Measurements from ENCODE around the gene FYB1. TPM values are rescaled to one million over a fixed set of nuclear protein-coding genes. Genes with fewer than 3 reads are reported as not detected.

Gene FYB1
- total RNA-seq, 1 donor from 2014 or later, result not detected

DNA sequence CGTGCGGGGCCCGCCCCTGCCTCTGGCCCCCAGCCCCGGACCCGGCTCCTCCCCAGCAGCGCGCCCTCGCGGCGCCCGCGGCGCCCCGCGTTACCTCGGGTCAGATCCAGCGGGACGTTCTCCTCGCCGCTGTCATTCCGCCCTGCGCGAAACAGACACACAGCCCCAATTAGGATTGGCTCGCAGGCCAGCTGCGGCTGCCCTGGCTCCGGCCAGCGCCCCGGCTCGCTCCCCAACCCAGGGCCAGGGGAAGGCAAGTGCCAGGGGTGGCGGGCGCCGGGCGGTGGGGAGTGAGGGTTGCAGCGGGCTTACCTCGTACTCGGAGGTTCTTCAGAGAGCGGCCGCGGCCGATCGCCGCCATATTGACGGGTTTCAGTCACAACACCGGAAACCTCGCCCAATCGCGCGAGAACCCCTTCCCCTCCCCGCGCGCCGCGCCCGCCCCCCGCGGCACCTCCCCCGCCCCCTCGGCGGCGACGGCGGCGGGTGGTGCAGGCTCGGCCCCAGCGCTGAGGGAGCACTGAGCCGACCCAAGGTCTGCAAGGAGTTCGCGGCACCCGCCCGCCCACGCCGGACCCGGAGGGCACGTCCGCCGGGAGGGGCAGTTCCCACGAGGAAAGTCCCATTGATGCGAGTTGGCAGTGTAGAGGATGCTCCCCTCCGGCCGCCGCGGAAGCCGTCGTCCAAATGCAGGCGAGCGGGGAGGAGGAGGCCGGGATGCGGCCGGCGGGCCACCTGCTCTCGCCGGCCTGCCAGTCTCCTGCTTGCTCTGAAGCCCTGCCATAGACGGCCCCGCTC, 145.1 kb downstream of the FYB1 start, which contains the start of gene RICTOR:
TSS of gene RICTOR (minus strand) at position 383 of the 798 bp plus-strand sequence. CDS start at position 361, 22 bp downstream.
- H3K4me3 Mint-ChIP-seq, result peak within 1 kb of the TSS; percentile 96
- H3K27me3 Mint-ChIP-seq (ENCODE audit: low read depth), result peaks cover 26% of the 10 kb centered on the region
- TF ChIP-seq, protein P1, sequence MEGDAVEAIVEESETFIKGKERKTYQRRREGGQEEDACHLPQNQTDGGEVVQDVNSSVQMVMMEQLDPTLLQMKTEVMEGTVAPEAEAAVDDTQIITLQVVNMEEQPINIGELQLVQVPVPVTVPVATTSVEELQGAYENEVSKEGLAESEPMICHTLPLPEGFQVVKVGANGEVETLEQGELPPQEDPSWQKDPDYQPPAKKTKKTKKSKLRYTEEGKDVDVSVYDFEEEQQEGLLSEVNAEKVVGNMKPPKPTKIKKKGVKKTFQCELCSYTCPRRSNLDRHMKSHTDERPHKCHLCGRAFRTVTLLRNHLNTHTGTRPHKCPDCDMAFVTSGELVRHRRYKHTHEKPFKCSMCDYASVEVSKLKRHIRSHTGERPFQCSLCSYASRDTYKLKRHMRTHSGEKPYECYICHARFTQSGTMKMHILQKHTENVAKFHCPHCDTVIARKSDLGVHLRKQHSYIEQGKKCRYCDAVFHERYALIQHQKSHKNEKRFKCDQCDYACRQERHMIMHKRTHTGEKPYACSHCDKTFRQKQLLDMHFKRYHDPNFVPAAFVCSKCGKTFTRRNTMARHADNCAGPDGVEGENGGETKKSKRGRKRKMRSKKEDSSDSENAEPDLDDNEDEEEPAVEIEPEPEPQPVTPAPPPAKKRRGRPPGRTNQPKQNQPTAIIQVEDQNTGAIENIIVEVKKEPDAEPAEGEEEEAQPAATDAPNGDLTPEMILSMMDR (conservative IDR thresholded peaks at IDR 0.05), result no peak
- peak within 1 kb of the TSS; percentile 98 for H3K27ac Mint-ChIP-seq (ENCODE audit: unreplicated experiment)
- H3K4me1 Mint-ChIP-seq, result peaks cover 16% of the 10 kb centered on the region
- no peaks in the 10 kb centered on the region for H3K36me3 Mint-ChIP-seq (ENCODE audit: low read depth)
- no peaks in the 10 kb centered on the region for H3K9me3 Mint-ChIP-seq
- peak; percentile 87 for DNase-seq (ENCODE audit: low read depth, low spot score)

DNA sequence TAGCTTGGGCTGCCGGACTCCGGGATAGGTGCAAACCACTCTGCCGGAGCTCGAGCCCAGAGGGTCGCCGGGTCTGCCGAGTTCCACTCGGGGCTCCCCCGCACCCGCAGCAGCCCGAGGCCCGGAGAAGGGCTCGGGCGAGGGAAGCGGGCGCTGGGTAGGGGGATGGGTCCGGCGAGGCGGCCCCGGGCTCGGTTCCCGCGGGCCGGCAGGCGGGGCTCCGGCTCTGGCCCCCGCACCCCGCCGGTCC, 145.7 kb downstream of the FYB1 start:
- TF ChIP-seq, protein P1 (conservative IDR thresholded peaks at IDR 0.05), result no peak
- Mint-ChIP-seq H3K27ac (ENCODE audit: unreplicated experiment) (no peak overlapping the region), H3K36me3 (ENCODE audit: low read depth) (no peaks in the 10 kb centered on the region), H3K4me1 (peaks cover 16% of the 10 kb centered on the region), H3K9me3 (no peaks in the 10 kb centered on the region), H3K4me3 (peak overlapping the region; percentile 96), H3K27me3 (ENCODE audit: low read depth) (peaks cover 22% of the 10 kb centered on the region)
- no peak for DNase-seq (ENCODE audit: low read depth, low spot score)

DNA sequence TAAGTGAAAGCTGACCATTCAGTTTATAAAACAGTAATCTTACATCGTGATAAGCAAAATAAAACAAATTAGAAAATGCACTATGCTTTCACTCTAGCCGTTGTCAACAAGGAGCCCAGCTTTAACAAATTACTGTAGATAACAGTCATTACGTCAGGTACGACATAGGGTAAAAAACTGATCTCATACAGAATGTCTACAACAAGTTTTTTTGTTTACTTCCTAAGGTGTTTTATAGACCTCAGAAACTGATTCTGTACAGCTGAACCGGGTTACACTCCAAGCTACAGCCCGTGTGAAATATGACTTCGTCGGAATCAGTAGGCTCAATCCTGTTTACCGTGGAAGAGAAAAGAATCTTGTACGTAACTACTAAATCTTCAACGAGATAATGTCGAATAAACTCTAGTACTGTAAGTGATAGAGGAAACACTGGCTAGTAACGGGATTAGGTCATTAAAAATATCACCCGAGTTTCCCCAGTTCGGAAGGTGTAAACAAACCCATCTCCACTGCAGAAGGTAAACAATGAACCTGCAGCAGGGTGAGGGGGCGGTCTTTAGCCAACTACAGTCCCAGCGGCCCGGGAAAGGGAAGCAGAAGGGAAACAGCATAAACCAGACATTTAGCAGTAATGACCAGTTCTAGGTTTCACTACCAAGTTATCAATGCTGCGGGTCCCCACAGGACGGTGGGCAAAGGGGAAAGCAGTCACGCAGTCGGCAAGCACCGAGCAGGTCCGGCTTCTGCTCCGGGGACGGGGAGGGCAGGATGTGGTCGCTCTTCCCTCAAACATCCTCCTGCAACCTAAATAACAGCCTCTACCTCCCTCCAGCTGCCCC, 146.2 kb downstream of the FYB1 start:
- peaks cover 18% of the 10 kb centered on the region for H3K27me3 Mint-ChIP-seq (ENCODE audit: low read depth)
- no peaks in the 10 kb centered on the region for H3K36me3 Mint-ChIP-seq (ENCODE audit: low read depth)
- TF ChIP-seq, protein P1 (conservative IDR thresholded peaks at IDR 0.05), result no peak
- DNase-seq (ENCODE audit: low read depth, low spot score), result peak; percentile 22
- H3K4me1 Mint-ChIP-seq, result peaks cover 16% of the 10 kb centered on the region
- H3K9me3 Mint-ChIP-seq, result no peaks in the 10 kb centered on the region
- peak overlapping the region; percentile 91 for H3K27ac Mint-ChIP-seq (ENCODE audit: unreplicated experiment)
- peak overlapping the region; percentile 96 for H3K4me3 Mint-ChIP-seq

DNA sequence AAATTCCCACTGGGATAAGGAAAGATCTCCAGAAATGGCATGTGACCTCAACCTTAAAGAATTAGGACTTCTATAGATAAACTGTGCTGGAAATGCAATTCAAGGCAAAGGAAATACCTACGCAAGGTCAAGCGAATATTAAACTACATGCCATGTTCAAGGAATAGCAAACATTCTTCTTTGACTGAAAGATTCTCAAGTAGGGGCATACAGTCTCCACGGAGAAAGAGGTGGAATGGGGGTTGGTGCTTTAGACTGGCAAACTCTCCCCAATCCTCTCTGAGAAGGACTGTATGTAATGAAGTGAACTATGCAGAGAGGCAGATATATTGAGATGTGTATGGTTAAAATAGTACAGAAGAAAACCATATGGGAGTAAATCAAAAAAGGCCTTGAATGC, 151.3 kb downstream of the FYB1 start:
- no peaks in the 10 kb centered on the region for H3K27me3 Mint-ChIP-seq (ENCODE audit: low read depth)
- peaks cover 12% of the 10 kb centered on the region for H3K9me3 Mint-ChIP-seq
- DNase-seq (ENCODE audit: low read depth, low spot score), result no peak
- TF ChIP-seq, protein P1 (conservative IDR thresholded peaks at IDR 0.05), result no peak
- H3K36me3 Mint-ChIP-seq (ENCODE audit: low read depth), result peaks cover 18% of the 10 kb centered on the region
- peaks cover 7% of the 10 kb centered on the region for H3K4me1 Mint-ChIP-seq
- no peak overlapping the region for H3K27ac Mint-ChIP-seq (ENCODE audit: unreplicated experiment)
- H3K4me3 Mint-ChIP-seq, result no peak overlapping the region

DNA sequence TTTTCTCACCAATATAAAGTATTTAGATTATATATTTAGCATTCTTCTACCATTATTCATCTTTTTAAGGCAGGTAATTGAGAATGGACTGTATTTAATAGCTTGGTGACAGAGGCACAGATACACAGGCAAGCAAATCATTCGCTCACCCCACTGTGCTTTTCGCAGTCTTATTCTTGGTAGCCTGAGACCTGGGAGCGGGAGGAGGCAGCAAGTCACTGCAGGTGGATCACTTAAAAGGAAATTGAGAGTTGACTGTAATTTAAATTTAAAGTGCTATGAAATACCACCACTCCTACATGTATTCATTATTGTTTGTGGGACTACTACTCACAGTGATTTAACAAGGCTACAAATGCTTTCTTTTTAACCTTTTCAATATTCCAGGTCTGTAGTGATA, 154.9 kb downstream of the FYB1 start:
- DNase-seq (ENCODE audit: low read depth, low spot score), result no peak
- no peak overlapping the region for H3K4me3 Mint-ChIP-seq
- peaks cover 18% of the 10 kb centered on the region for H3K36me3 Mint-ChIP-seq (ENCODE audit: low read depth)
- no peaks in the 10 kb centered on the region for H3K27me3 Mint-ChIP-seq (ENCODE audit: low read depth)
- H3K27ac Mint-ChIP-seq (ENCODE audit: unreplicated experiment), result no peak overlapping the region
- peaks cover 12% of the 10 kb centered on the region for H3K9me3 Mint-ChIP-seq
- TF ChIP-seq, protein P1 (conservative IDR thresholded peaks at IDR 0.05), result no peak
- no peaks in the 10 kb centered on the region for H3K4me1 Mint-ChIP-seq
